ENCODE results near the gene NELL2.
"Not testable (repeated sequence)": the region's sequence is repeated elsewhere in the genome, so short reads cannot be mapped to it uniquely, and the experiment has no call there.

The NELL2 gene

GRCh38 chr12:44763021-44763420 lies 113.1 kb downstream of the NELL2 start:
- Histone ChIP-seq H3K9ac (ENCODE audit: low read length in 5 of 5) (no peak overlapping the region), H3K27me3 (ENCODE audit: control insufficient read depth in 5 of 5, insufficient read depth in 4 of 5, low read length in 5 of 5) (no peaks in the 10 kb centered on the region), H3K36me3 (ENCODE audit: control insufficient read depth in 5 of 5, insufficient read depth in 5 of 5, low read length in 5 of 5) (no peaks in the 10 kb centered on the region), H3K4me3 (ENCODE audit: low read depth in 1 of 5, low read length in 5 of 5) (no peak overlapping the region), H3K27ac (ENCODE audit: low read depth, low read length) (no peak overlapping the region), H3K4me1 (ENCODE audit: control insufficient read depth in 5 of 5, insufficient read depth in 5 of 5, low read length in 5 of 5) (no peaks in the 10 kb centered on the region), H3K9me3 (ENCODE audit: control insufficient read depth in 5 of 5, low read length in 5 of 5) (no peaks in the 10 kb centered on the region)

DNA sequence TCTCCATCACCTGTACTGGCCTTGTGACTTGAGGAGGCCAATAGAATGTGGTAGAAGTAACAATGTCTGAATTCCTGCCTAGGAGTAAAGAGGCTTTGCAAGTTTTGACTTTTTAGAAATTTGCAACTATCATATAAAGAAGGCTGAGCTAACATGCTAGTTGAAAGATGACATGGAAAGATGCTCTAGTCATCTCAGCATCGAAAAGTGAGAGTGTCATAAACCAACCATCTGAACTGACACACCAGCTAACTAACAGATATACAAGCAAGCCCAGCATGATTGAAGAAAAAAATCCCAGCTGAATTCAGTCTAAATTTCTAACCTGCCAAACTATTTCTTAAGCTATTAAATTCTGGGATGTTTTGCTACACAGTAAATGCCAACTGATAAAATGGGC lies 116.8 kb downstream of the NELL2 start:
- Histone ChIP-seq H3K27ac (ENCODE audit: low read depth, low read length) (no peak overlapping the region), H3K36me3 (ENCODE audit: control insufficient read depth in 5 of 5, insufficient read depth in 5 of 5, low read length in 5 of 5) (no peaks in the 10 kb centered on the region), H3K9ac (ENCODE audit: low read length in 5 of 5) (no peak overlapping the region), H3K27me3 (ENCODE audit: control insufficient read depth in 5 of 5, insufficient read depth in 4 of 5, low read length in 5 of 5) (no peaks in the 10 kb centered on the region), H3K4me3 (ENCODE audit: low read depth in 1 of 5, low read length in 5 of 5) (no peak overlapping the region), H3K9me3 (ENCODE audit: control insufficient read depth in 5 of 5, low read length in 5 of 5) (no peaks in the 10 kb centered on the region), H3K4me1 (ENCODE audit: control insufficient read depth in 5 of 5, insufficient read depth in 5 of 5, low read length in 5 of 5) (no peaks in the 10 kb centered on the region)

DNA sequence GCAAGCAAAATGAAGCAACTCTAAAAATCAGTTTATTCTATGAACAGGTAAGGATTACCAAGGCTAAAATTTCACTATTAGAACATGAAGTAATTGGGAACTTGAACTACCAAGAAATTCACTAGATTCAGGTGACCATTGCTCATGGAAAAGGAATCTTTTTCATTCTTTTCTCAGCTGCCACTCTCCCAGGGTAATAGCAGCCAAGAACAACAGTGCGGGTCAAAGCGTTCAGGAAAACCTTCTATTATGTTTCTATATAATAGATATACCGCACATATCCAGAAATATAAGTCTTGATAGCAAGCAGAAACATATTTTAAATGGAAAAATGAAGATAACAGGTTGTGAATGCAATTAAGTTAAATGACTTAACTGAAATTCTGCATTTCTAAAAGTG lies 125.6 kb downstream of the NELL2 start:
- H3K27ac ChIP-seq (ENCODE audit: low read depth, low read length), result no peak overlapping the region
- H3K27me3 ChIP-seq (ENCODE audit: control insufficient read depth in 5 of 5, insufficient read depth in 4 of 5, low read length in 5 of 5), result no peaks in the 10 kb centered on the region
- no peak overlapping the region for H3K4me3 ChIP-seq (ENCODE audit: low read depth in 1 of 5, low read length in 5 of 5)
- H3K4me1 ChIP-seq (ENCODE audit: control insufficient read depth in 5 of 5, insufficient read depth in 5 of 5, low read length in 5 of 5), result no peaks in the 10 kb centered on the region
- H3K9ac ChIP-seq (ENCODE audit: low read length in 5 of 5), result no peak overlapping the region
- no peaks in the 10 kb centered on the region for H3K9me3 ChIP-seq (ENCODE audit: control insufficient read depth in 5 of 5, low read length in 5 of 5)
- no peaks in the 10 kb centered on the region for H3K36me3 ChIP-seq (ENCODE audit: control insufficient read depth in 5 of 5, insufficient read depth in 5 of 5, low read length in 5 of 5)

DNA sequence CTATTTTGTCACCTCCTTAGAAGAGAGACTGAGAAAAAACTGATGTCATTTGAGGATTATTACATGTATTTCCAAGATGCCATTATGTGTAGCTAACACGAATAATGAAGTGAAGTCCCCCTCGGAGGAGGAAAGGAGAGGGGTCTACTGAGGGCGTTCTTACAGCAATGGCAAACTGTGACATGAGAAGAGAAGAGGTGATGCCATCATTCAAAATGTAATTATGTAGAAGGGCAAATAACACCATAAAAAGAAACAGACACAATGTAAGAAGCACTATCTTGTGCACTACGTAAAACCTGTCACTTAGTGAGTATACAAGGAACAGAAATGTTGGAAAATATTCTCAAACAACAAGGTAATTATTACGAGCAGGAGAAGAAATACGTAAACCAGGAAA lies 126.5 kb downstream of the NELL2 start:
- H3K27me3 ChIP-seq (ENCODE audit: control insufficient read depth in 5 of 5, insufficient read depth in 4 of 5, low read length in 5 of 5), result no peaks in the 10 kb centered on the region
- H3K4me3 ChIP-seq (ENCODE audit: low read depth in 1 of 5, low read length in 5 of 5), result no peak overlapping the region
- no peak overlapping the region for H3K27ac ChIP-seq (ENCODE audit: low read depth, low read length)
- no peaks in the 10 kb centered on the region for H3K4me1 ChIP-seq (ENCODE audit: control insufficient read depth in 5 of 5, insufficient read depth in 5 of 5, low read length in 5 of 5)
- H3K9me3 ChIP-seq (ENCODE audit: control insufficient read depth in 5 of 5, low read length in 5 of 5), result no peaks in the 10 kb centered on the region
- H3K9ac ChIP-seq (ENCODE audit: low read length in 5 of 5), result no peak overlapping the region
- no peaks in the 10 kb centered on the region for H3K36me3 ChIP-seq (ENCODE audit: control insufficient read depth in 5 of 5, insufficient read depth in 5 of 5, low read length in 5 of 5)

DNA sequence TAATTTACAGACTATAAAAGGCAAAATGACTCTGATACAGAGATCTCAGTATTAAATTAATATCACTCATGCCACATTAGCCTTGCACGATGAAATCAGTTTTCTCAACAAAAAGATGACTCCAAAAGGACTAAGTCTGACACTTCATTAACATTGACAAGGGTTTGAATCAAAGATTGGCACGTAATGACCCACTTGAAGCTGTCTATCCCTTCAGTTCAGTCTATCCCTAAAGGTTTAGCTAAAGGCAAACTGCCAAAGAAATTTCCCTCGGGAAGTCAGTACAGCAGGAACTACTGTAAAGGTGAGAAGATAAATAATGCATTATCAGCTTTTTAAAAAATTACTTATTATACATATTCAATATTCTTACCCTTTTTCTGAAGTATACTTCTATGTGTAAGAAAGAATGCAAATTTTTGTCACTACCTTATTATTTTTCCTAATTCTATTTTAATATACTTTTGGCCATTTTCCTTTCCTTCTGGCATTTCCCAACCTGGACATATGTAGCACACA lies 127.1 kb downstream of the NELL2 start:
- no peak overlapping the region for H3K4me3 ChIP-seq (ENCODE audit: low read depth in 1 of 5, low read length in 5 of 5)
- H3K27ac ChIP-seq (ENCODE audit: low read depth, low read length), result no peak overlapping the region
- H3K36me3 ChIP-seq (ENCODE audit: control insufficient read depth in 5 of 5, insufficient read depth in 5 of 5, low read length in 5 of 5), result no peaks in the 10 kb centered on the region
- no peaks in the 10 kb centered on the region for H3K27me3 ChIP-seq (ENCODE audit: control insufficient read depth in 5 of 5, insufficient read depth in 4 of 5, low read length in 5 of 5)
- H3K9ac ChIP-seq (ENCODE audit: low read length in 5 of 5), result no peak overlapping the region
- H3K4me1 ChIP-seq (ENCODE audit: control insufficient read depth in 5 of 5, insufficient read depth in 5 of 5, low read length in 5 of 5), result no peaks in the 10 kb centered on the region
- no peaks in the 10 kb centered on the region for H3K9me3 ChIP-seq (ENCODE audit: control insufficient read depth in 5 of 5, low read length in 5 of 5)

DNA sequence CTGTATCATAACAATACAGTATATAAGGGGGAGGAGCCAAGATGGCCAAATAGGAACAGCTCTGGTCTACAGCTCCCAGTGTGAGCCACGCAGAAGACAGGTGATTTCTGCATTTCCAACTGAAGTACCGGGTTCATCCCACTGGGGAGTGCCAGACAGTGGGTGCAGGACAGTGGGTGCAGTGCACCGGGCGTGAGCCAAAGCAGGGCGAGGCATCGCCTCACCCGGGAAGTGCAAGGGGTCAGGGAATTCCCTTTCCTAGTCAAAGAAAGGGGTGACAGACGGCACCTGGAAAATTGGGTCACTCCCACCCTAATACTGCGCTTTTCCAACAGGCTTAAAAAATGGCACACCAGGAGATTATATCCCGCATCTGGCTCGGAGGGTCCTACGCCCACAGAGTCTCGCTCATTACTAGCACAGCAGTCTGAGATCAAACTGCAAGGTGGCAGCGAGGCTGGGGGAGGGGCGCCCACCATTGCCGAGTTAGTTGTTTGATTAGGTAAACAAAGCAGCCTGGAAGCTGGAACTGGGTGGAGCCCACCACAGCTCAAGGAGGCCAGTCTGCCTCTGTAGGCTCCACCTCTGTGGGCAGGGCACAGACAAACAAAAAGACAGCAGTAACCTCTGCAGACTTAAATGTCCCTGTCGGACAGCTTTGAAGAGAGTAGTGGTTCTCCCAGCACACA lies 134.7 kb downstream of the NELL2 start:
- H3K36me3 ChIP-seq (ENCODE audit: control insufficient read depth in 5 of 5, insufficient read depth in 5 of 5, low read length in 5 of 5); H3K9me3 ChIP-seq (ENCODE audit: control insufficient read depth in 5 of 5, low read length in 5 of 5); H3K27me3 ChIP-seq (ENCODE audit: control insufficient read depth in 5 of 5, insufficient read depth in 4 of 5, low read length in 5 of 5); H3K9ac ChIP-seq (ENCODE audit: low read length in 5 of 5); H3K4me3 ChIP-seq (ENCODE audit: low read depth in 1 of 5, low read length in 5 of 5); H3K4me1 ChIP-seq (ENCODE audit: control insufficient read depth in 5 of 5, insufficient read depth in 5 of 5, low read length in 5 of 5); H3K27ac ChIP-seq (ENCODE audit: low read depth, low read length): not testable (repeated sequence)

GRCh38 chr12:44738051-44738450 lies 138.1 kb downstream of the NELL2 start:
- Histone ChIP-seq H3K36me3 (ENCODE audit: control insufficient read depth in 5 of 5, insufficient read depth in 5 of 5, low read length in 5 of 5) (no peaks in the 10 kb centered on the region), H3K4me3 (ENCODE audit: low read depth in 1 of 5, low read length in 5 of 5) (no peak overlapping the region), H3K27me3 (ENCODE audit: control insufficient read depth in 5 of 5, insufficient read depth in 4 of 5, low read length in 5 of 5) (no peaks in the 10 kb centered on the region), H3K4me1 (ENCODE audit: control insufficient read depth in 5 of 5, insufficient read depth in 5 of 5, low read length in 5 of 5) (no peaks in the 10 kb centered on the region), H3K9ac (ENCODE audit: low read length in 5 of 5) (no peak overlapping the region), H3K9me3 (ENCODE audit: control insufficient read depth in 5 of 5, low read length in 5 of 5) (peaks cover 0 to 7% (median 2%) of the 10 kb centered on the region in 5 donors), H3K27ac (ENCODE audit: low read depth, low read length) (no peak overlapping the region)

- H3K36me3 ChIP-seq (ENCODE audit: control insufficient read depth in 5 of 5, insufficient read depth in 5 of 5, low read length in 5 of 5), result no peaks in the 10 kb centered on the region
- no peak overlapping the region for H3K27ac ChIP-seq (ENCODE audit: low read depth, low read length)
- H3K27me3 ChIP-seq (ENCODE audit: control insufficient read depth in 5 of 5, insufficient read depth in 4 of 5, low read length in 5 of 5), result no peaks in the 10 kb centered on the region
- no peaks in the 10 kb centered on the region for H3K4me1 ChIP-seq (ENCODE audit: control insufficient read depth in 5 of 5, insufficient read depth in 5 of 5, low read length in 5 of 5)
- no peak overlapping the region for H3K9ac ChIP-seq (ENCODE audit: low read length in 5 of 5)
- H3K4me3 ChIP-seq (ENCODE audit: low read depth in 1 of 5, low read length in 5 of 5), result no peak overlapping the region
- H3K9me3 ChIP-seq (ENCODE audit: control insufficient read depth in 5 of 5, low read length in 5 of 5), result peaks cover 6 to 26% (median 24%) of the 10 kb centered on the region in 5 donors
Measured at GRCh38 chr12:44728566-44728965, 147.5 kb downstream of the NELL2 start.

DNA sequence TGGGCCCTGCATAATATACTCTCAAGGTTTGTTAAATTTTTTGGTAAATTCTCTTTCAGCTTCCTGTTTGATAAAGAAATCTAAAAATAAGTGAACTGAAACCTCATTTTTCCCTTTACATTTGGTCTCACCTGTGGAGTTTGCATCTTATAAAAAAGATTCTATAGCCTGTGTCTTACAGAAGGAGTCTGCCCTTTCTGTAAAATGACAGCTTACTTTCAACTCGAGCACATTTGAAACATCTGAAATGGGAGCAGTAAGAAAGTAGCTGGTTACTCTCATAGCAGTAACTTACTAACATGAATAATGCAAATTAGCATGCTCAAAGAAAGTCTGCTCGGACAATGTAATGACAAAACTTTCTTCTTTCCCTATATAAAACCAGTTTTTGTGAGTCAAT lies 155.8 kb downstream of the NELL2 start:
- no peaks in the 10 kb centered on the region for H3K36me3 ChIP-seq (ENCODE audit: control insufficient read depth in 5 of 5, insufficient read depth in 5 of 5, low read length in 5 of 5)
- H3K27ac ChIP-seq (ENCODE audit: low read depth, low read length), result no peak overlapping the region
- no peaks in the 10 kb centered on the region for H3K27me3 ChIP-seq (ENCODE audit: control insufficient read depth in 5 of 5, insufficient read depth in 4 of 5, low read length in 5 of 5)
- no peaks in the 10 kb centered on the region for H3K4me1 ChIP-seq (ENCODE audit: control insufficient read depth in 5 of 5, insufficient read depth in 5 of 5, low read length in 5 of 5)
- no peak overlapping the region for H3K9ac ChIP-seq (ENCODE audit: low read length in 5 of 5)
- H3K9me3 ChIP-seq (ENCODE audit: control insufficient read depth in 5 of 5, low read length in 5 of 5), result peaks cover 0 to 5% (median 0%) of the 10 kb centered on the region in 5 donors
- no peak overlapping the region for H3K4me3 ChIP-seq (ENCODE audit: low read depth in 1 of 5, low read length in 5 of 5)

GRCh38 chr12:44717612-44718011 lies 158.5 kb downstream of the NELL2 start:
- Histone ChIP-seq H3K27ac (ENCODE audit: low read depth, low read length) (no peak overlapping the region), H3K9ac (ENCODE audit: low read length in 5 of 5) (no peak overlapping the region), H3K4me3 (ENCODE audit: low read depth in 1 of 5, low read length in 5 of 5) (no peak overlapping the region), H3K4me1 (ENCODE audit: control insufficient read depth in 5 of 5, insufficient read depth in 5 of 5, low read length in 5 of 5) (peaks cover 0 to 11% (median 4%) of the 10 kb centered on the region in 5 donors), H3K27me3 (ENCODE audit: control insufficient read depth in 5 of 5, insufficient read depth in 4 of 5, low read length in 5 of 5) (no peaks in the 10 kb centered on the region), H3K9me3 (ENCODE audit: control insufficient read depth in 5 of 5, low read length in 5 of 5) (no peaks in the 10 kb centered on the region), H3K36me3 (ENCODE audit: control insufficient read depth in 5 of 5, insufficient read depth in 5 of 5, low read length in 5 of 5) (no peaks in the 10 kb centered on the region)
